SK-N-SH (cell line): ENCODE measurements around the gene MT1E. TPM values are rescaled to one million over a fixed set of nuclear protein-coding genes. Genes with fewer than 3 reads are reported as not detected.

Source experiments
- CTCF ChIA-PET: fragments of 300-600, 350-600 bp; formaldehyde crosslinking; extraction: SDS; loops from one replicate; lab custom pipeline; 2021; lab: Yijun Ruan, JAX
- POLR2A ChIA-PET: fragments of 350-600 bp; sonication (Branson Sonifier 250); formaldehyde crosslinking; extraction: SDS; loops from one replicate; lab custom pipeline; 2020; ENCODE audit warnings: antibody characterized with exemption, inconsistent platforms; lab: Yijun Ruan, JAX
- DNase-seq: peaks from one replicate; pipeline ENCODE4 v3.0.0; 2012
- H2AFZ ChIP-seq: fragments of 200-600 bp; sonication (generic); 2 replicates; pipeline ENCODE4 v1.8.1; 2016; ENCODE audit warnings: antibody characterized with exemption, mild to moderate bottlenecking, low read depth
- H3F3A ChIP-seq: fragments of 200-600 bp; sonication (generic); replicated peaks from 2 replicates; pipeline ENCODE3; 2016; ENCODE audit warnings: antibody characterized with exemption, mild to moderate bottlenecking; ENCODE audit not compliant: insufficient read depth
- H3K27ac ChIP-seq, 2 experiments: fragments of 200-500 bp in 1 of 2; fragments of 200-600 bp in 1 of 2; sonication (Bioruptor generic) in 1 of 2; sonication (generic), shearing (Covaris generic) in 1 of 2; 2 replicates each; pipeline versions ENCODE4 v1.5.1 to v1.6.1; 2014 to 2016; ENCODE audit warnings: low read depth in 2 of 2, inconsistent platforms in 1 of 2, low read length in 1 of 2, mild to moderate bottlenecking in 1 of 2, mixed read lengths in 1 of 2
- H3K27me3 ChIP-seq: fragments of 200-600 bp; sonication (generic), shearing (Covaris generic); 2 replicates; pipeline ENCODE4 v1.6.1; 2016; ENCODE audit warnings: mixed run types; ENCODE audit not compliant: insufficient read depth
- H3K36me3 ChIP-seq, 2 experiments: fragments of 200-500 bp in 1 of 2; fragments of 200-600 bp in 1 of 2; sonication (Bioruptor generic) in 1 of 2; sonication (generic) in 1 of 2; replicated peaks in 1 of 2; 2 replicates each; pipeline versions ENCODE3 to v1.5.1; 2014 to 2016; ENCODE audit warnings: low read length in 1 of 2, mild to moderate bottlenecking in 1 of 2; ENCODE audit not compliant: insufficient read depth in 2 of 2, control insufficient read depth in 1 of 2
- H3K4me1 ChIP-seq, 2 experiments: fragments of 200-500 bp in 1 of 2; fragments of 200-600 bp in 1 of 2; sonication (Bioruptor generic) in 1 of 2; sonication (generic), shearing (Covaris generic) in 1 of 2; 2 replicates each; pipeline versions ENCODE4 v1.5.1 to v1.6.1; 2014 to 2016; ENCODE audit warnings: low read depth in 1 of 2, low read length in 1 of 2, mixed run types in 1 of 2; ENCODE audit not compliant: insufficient read depth in 2 of 2, control insufficient read depth in 1 of 2
- H3K4me2 ChIP-seq: fragments of 200-600 bp; sonication (generic), shearing (Covaris generic); 2 replicates; pipeline ENCODE4 v1.6.1; 2017; ENCODE audit warnings: mixed run types
- H3K4me3 ChIP-seq, 2 experiments: fragments of 200-500 bp in 1 of 2; fragments of 200-600 bp in 1 of 2; sonication (Bioruptor generic) in 1 of 2; sonication (generic), shearing (Covaris generic) in 1 of 2; 2 replicates each; pipeline versions ENCODE4 v1.5.1 to v1.8.1; 2014 to 2016; ENCODE audit warnings: low read depth in 2 of 2, inconsistent platforms in 1 of 2, low read length in 1 of 2, mild to moderate bottlenecking in 1 of 2, mixed read lengths in 1 of 2, moderate library complexity in 1 of 2
- H3K79me2 ChIP-seq: fragments of 200-600 bp; sonication (generic); 2 replicates; pipeline ENCODE4 v1.8.1; 2017; ENCODE audit warnings: mild to moderate bottlenecking; ENCODE audit not compliant: insufficient read depth
- H3K9ac ChIP-seq: fragments of 200-600 bp; sonication (generic); 2 replicates; pipeline ENCODE4 v1.6.1; 2017; ENCODE audit warnings: mixed run types
- H3K9me2 ChIP-seq: fragments of 200-600 bp; sonication (generic); 2 replicates; pipeline ENCODE4 v1.6.1; 2017; ENCODE audit warnings: mixed run types
- H3K9me3 ChIP-seq: fragments of 200-600 bp; sonication (generic); 2 replicates; pipeline ENCODE4 v1.6.1; 2017; ENCODE audit warnings: mixed run types, mild to moderate bottlenecking, moderate library complexity
- H4K20me1 ChIP-seq: fragments of 200-600 bp; sonication (generic); 2 replicates; pipeline ENCODE4 v1.6.1; 2017; ENCODE audit warnings: mild to moderate bottlenecking, mixed run types; ENCODE audit not compliant: insufficient read depth
- CHD2 ChIP-seq: fragments of 150-350 bp; IDR thresholded peaks from 2 replicates; pipeline ENCODE4 v1.6.1; 2018; ENCODE audit warnings: low read length; ENCODE audit not compliant: partially characterized antibody
- ELF1 ChIP-seq: IDR thresholded peaks from 2 replicates; pipeline ENCODE4 v1.4.0; 2012
- EP300 ChIP-seq, 2 experiments: IDR thresholded peaks; 2 replicates each; pipeline versions ENCODE4 v1.4.0 to v1.6.1; 2012; ENCODE audit warnings: borderline replicate concordance in 1 of 2, low read depth in 1 of 2, low read length in 1 of 2
- EZH2phosphoT487 ChIP-seq: fragments of 200-600 bp; sonication (generic); IDR thresholded peaks from 2 replicates; pipeline ENCODE4 v1.6.1; 2017; ENCODE audit warnings: low read depth, mixed run types, mild to moderate bottlenecking, antibody characterized with exemption, moderate library complexity, borderline replicate concordance
- FOXJ3 ChIP-seq: sonication (generic); formaldehyde crosslinking; IDR thresholded peaks from 2 replicates; pipeline ENCODE4 v1.5.1; 2020; ENCODE audit warnings: mild to moderate bottlenecking, missing genetic modification reagents
- GABPA ChIP-seq: IDR thresholded peaks from 2 replicates; pipeline ENCODE4 v1.4.0; 2012; ENCODE audit warnings: low read depth, mild to moderate bottlenecking
- MEF2A ChIP-seq: IDR thresholded peaks from 2 replicates; pipeline ENCODE4 v1.4.0; 2012; ENCODE audit warnings: low read depth, borderline replicate concordance
- MXI1 ChIP-seq: IDR thresholded peaks from 2 replicates; pipeline ENCODE4 v1.6.1; 2012; ENCODE audit warnings: mild to moderate bottlenecking, low read depth, low read length, improper control_type of control experiment
- NFIC ChIP-seq: IDR thresholded peaks from 2 replicates; pipeline ENCODE4 v1.4.0; 2012; ENCODE audit warnings: borderline replicate concordance
- NRF1 ChIP-seq: IDR thresholded peaks from 2 replicates; pipeline ENCODE4 v1.6.1; 2012; ENCODE audit warnings: low read depth, mild to moderate bottlenecking, low read length
- POLR2AphosphoS5 ChIP-seq: IDR thresholded peaks from 2 replicates; pipeline ENCODE4 v1.6.1; 2012; ENCODE audit warnings: low read depth, low read length
- RXRA ChIP-seq: IDR thresholded peaks from 2 replicates; pipeline ENCODE4 v1.4.0; 2012; ENCODE audit warnings: low read depth, mild to moderate bottlenecking, borderline replicate concordance
- SMC3 ChIP-seq: IDR thresholded peaks from 2 replicates; pipeline ENCODE4 v1.6.1; 2012; ENCODE audit warnings: low read depth, low read length, improper control_type of control experiment
- TAF1 ChIP-seq: IDR thresholded peaks from 2 replicates; pipeline ENCODE4 v1.6.1; 2012; ENCODE audit warnings: low read depth, mild to moderate bottlenecking, low read length, moderate library complexity, borderline replicate concordance
- TEAD4 ChIP-seq: IDR thresholded peaks from 2 replicates; pipeline ENCODE4 v1.4.0; 2012; ENCODE audit warnings: mild to moderate bottlenecking, borderline replicate concordance; ENCODE audit not compliant: insufficient read depth
- YY1 ChIP-seq: IDR thresholded peaks from 2 replicates; pipeline ENCODE4 v1.4.0; 2012; ENCODE audit warnings: low read depth, mild to moderate bottlenecking
- WGBS: methylation state at CpG from one replicate; pipeline ENCODE4 v1.1.6; 2017; ENCODE audit warnings: low lambda C conversion rate; 5-methylcytosine and 5-hydroxymethylcytosine counted together
- polyA plus RNA-seq, 3 experiments: library from polyadenylated mRNA; depleted of rRNA; stranded (reverse); fragments of >200 nt; gene quantifications; 2 replicates each; pipeline ENCODE4 v1.2.3, GENCODE V29; 2012
- TF ChIP-seq, protein P1 (sequence below): fragments of 150-350 bp; IDR thresholded peaks from 2 replicates; pipeline ENCODE4 v1.6.1; 2016; ENCODE audit warnings: mild to moderate bottlenecking, low read depth, low read length
- TF ChIP-seq, protein P2 (sequence below): IDR thresholded peaks from 2 replicates; pipeline ENCODE4 v1.4.0; 2012; ENCODE audit warnings: low read depth, borderline replicate concordance
- TF ChIP-seq, protein P3 (sequence below): IDR thresholded peaks from 2 replicates; pipeline ENCODE4; 2012
- TF ChIP-seq, protein P4 (sequence below): IDR thresholded peaks from 2 replicates; pipeline ENCODE4 v1.4.0; 2012; ENCODE audit warnings: low read depth

Gene MT1E
- polyA plus RNA-seq, 1 of the 3 experiments (the other 2 are of a cell fraction): 205 TPM

DNA sequence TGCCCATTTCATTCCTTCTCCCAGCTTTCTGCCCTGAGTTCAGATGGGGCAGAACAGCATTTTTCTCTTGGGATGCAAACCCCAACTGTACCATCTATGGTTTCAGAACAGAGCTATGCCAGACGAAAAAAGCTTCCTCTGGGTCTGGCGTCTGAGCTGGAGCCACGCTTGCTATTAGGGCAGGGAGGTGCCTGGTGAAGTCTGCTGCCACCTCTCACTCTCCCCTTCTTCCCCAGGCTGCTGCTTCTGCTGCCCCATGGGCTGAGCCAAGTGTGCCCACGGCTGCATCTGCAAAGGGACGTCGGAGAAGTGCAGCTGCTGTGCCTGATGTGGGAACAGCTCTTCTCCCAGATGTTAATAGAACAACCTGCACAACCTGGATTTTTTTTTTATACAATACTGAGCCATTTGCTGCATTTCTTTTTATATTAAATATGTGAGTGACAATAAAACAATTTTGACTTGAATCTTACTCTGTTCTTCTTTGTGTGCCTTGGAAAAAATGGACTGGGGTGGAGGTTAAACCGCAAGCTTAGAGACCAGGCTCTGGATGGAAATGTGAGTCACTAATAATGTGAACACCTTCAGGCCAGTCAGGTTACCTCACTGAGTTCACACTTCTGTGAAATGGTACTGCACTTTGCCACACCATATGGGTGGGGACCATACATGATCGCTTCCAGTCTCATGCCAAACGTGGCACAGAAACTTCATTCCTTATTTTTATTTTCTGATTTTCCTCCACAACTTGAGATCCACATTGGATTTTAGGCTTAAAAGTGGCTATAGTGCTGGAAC is 11.2 kb downstream of the MT1E start:
- no peak overlapping the region for H2AFZ ChIP-seq
- no peaks in the 10 kb centered on the region for H3K36me3 ChIP-seq
- H4K20me1 ChIP-seq: no peaks in the 10 kb centered on the region
- no peaks in the 10 kb centered on the region for H3K9me2 ChIP-seq
- H3K4me1 ChIP-seq: peaks cover 0 to 11% of the 10 kb centered on the region in 2 experiments; a peak in 1 of 4 replicates
- ChIA-PET CTCF (interaction anchor here (2.1 kb wide), 1 partner anchor 33 kb away, joined by 6 read pairs; no protein-coding TSS in a partner anchor), POLR2A (no interaction called here)
- no peaks in the 10 kb centered on the region for H3F3A ChIP-seq
- no peak overlapping the region for H3K4me2 ChIP-seq
- peaks cover 31% of the 10 kb centered on the region; the same call in 1 of the 2 replicates for H3K27me3 ChIP-seq
- TF ChIP-seq, protein P1, sequence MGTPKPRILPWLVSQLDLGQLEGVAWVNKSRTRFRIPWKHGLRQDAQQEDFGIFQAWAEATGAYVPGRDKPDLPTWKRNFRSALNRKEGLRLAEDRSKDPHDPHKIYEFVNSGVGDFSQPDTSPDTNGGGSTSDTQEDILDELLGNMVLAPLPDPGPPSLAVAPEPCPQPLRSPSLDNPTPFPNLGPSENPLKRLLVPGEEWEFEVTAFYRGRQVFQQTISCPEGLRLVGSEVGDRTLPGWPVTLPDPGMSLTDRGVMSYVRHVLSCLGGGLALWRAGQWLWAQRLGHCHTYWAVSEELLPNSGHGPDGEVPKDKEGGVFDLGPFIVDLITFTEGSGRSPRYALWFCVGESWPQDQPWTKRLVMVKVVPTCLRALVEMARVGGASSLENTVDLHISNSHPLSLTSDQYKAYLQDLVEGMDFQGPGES: no peak
- TF ChIP-seq CHD2 (no peak), ELF1 (no peak), RXRA (no peak), YY1 (no peak), EZH2phosphoT487 (no peak), GABPA (no peak), SMC3 (no peak), MEF2A (no peak), FOXJ3 (no peak), POLR2AphosphoS5 (no peak), NFIC (no peak), MXI1 (no peak), EP300 (IDR thresholded peaks at IDR 0.05; ENCODE audit: borderline replicate concordance in 1 of 2, low read depth in 1 of 2, low read length in 1 of 2) (no peak), TAF1 (no peak), TEAD4 (no peak), NRF1 (no peak)
- TF ChIP-seq, protein P2, sequence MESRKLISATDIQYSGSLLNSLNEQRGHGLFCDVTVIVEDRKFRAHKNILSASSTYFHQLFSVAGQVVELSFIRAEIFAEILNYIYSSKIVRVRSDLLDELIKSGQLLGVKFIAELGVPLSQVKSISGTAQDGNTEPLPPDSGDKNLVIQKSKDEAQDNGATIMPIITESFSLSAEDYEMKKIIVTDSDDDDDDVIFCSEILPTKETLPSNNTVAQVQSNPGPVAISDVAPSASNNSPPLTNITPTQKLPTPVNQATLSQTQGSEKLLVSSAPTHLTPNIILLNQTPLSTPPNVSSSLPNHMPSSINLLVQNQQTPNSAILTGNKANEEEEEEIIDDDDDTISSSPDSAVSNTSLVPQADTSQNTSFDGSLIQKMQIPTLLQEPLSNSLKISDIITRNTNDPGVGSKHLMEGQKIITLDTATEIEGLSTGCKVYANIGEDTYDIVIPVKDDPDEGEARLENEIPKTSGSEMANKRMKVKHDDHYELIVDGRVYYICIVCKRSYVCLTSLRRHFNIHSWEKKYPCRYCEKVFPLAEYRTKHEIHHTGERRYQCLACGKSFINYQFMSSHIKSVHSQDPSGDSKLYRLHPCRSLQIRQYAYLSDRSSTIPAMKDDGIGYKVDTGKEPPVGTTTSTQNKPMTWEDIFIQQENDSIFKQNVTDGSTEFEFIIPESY: no peak
- TF ChIP-seq, protein P3, sequence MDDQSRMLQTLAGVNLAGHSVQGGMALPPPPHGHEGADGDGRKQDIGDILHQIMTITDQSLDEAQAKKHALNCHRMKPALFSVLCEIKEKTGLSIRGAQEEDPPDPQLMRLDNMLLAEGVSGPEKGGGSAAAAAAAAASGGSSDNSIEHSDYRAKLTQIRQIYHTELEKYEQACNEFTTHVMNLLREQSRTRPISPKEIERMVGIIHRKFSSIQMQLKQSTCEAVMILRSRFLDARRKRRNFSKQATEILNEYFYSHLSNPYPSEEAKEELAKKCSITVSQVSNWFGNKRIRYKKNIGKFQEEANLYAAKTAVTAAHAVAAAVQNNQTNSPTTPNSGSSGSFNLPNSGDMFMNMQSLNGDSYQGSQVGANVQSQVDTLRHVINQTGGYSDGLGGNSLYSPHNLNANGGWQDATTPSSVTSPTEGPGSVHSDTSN: no peak
- TF ChIP-seq, protein P4, sequence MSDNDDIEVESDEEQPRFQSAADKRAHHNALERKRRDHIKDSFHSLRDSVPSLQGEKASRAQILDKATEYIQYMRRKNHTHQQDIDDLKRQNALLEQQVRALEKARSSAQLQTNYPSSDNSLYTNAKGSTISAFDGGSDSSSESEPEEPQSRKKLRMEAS: no peak
- no peak overlapping the region for H3K9ac ChIP-seq
- H3K4me3 ChIP-seq: no peak overlapping the region
- no peak for DNase-seq
- no peaks in the 10 kb centered on the region for H3K9me3 ChIP-seq
- WGBS: 54% methylated on average over 7 of the region's 9 CpGs
- no peak overlapping the region for H3K27ac ChIP-seq
- H3K79me2 ChIP-seq: no peaks in the 10 kb centered on the region
